NCI-H2171 (cell line): ENCODE results near the gene TSPAN13.

ENCODE experiments used
- DNase-seq: peaks from one replicate; lab custom pipeline; 2025; lab: John Stamatoyannopoulos, UW

Gene TSPAN13

DNA sequence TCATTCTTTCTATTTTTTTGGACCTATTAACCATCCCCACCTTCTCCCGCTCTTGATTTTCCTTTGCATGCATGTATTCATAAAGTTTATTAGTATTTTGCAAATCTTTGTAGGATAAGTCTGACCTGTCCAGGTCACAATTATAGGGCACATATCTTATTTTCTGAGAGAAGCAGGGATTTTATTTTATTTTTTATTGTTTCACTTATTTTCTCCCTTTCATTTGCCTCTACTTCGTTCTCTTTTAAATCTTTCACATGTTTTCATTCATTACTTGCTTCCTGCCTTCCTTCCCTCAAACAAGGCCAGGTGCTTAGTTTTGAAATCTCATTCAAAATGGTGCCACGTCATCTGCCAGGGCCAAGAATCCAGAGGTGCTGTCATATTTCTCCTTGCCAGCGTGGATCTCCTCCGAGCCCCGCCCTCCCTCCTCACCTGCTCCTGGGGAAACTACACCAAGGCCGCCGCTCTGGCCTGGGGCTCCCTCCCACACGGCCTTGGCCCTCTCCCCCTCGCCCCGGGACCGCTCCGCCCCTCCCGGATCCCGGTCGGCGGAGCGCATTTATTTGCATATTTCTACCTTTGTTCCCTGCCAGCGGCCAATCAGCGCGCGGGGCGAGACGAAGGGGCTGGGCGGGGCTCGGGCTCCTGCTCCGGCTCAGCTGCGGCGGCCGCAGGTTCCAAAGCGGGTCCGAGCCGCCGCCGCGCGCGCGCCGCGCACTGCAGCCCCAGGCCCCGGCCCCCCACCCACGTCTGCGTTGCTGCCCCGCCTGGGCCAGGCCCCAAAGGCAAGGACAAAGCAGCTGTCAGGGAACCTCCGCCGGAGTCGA is at the start of gene TSPAN13:
Gene TSPAN13, plus strand, starts transcription at position 654 of the 830 bp plus-strand sequence. CDS start 213 bp downstream, outside the sequence.
- DNase-seq = peak; percentile 94

DNA sequence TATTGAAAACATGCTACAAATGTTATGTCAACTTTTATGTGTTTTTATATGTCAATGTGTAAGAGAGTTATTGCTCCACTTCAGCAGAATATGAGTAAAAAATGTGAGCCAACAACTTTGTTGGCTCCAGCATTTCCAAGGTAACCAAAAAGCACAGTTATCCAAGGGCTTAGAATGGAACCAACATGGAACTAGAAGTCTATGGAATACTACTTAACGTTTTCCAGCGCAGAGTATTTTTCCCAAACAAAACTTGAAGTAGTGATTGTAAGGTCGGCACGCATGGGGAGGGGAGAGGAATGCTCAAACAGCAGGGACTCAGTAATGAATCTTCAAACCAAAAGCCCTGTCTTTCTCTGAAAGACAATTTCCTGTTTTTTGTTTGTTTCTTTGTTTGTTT is 45.0 kb upstream of the TSPAN13 start:
- DNase-seq = no peak

DNA sequence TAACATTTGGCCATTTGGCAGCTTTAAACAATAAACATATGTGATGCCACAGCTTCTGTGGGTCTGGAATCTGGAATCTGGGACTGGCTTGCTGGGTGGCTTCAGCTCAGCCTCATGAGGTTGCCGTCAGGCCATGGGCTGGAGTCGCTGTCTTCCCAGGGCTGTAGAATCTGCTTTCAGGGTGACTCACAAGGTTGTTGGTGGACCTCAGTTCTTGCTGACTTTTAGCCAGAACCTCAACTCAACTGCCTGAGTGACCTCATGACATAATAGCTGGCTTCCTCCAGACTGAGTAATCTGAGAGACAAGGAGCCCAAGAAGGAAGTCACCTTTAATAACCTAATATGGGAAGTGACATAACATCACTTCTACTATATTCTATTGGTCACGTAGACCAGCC is 44.6 kb upstream of the TSPAN13 start:
- DNase-seq = no peak

DNA sequence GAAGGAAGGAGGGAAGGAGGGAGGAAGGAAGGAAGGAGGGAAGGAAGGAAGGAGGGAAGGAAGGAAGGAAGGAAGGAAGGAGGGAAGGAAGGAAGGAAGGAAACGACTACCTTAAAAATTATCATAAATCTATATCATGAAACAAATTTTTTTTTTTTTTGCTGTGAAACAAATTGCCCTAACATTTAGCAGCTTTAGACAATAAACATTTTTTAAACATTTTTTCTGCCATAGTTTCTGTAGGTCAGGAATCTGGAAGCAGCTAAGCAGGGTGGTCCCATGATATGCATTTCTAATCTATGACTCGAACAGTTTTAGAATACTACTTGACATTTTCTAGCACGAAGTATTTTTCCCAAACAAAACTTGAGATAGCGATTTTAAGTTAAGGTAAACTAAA is 42.9 kb upstream of the TSPAN13 start:
- no peak for DNase-seq

DNA sequence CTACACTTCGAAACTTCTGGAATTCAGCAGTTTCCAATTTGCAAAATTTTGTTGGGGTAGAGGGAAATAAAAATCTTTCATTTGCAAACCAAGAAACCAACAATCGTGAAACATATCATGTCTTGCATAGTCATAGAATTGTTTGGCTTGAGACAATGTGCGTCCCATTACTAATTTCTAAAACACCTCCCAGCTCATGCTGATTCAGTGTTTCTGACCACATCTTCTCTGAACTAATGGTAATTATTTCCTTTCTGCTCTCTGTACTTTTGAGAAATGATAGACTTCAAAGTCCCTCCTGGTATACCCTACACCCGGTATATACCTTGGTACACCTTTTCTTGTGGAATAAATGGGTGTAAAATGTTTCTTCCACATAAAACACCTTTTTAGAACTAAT is 41.8 kb upstream of the TSPAN13 start:
- no peak for DNase-seq

DNA sequence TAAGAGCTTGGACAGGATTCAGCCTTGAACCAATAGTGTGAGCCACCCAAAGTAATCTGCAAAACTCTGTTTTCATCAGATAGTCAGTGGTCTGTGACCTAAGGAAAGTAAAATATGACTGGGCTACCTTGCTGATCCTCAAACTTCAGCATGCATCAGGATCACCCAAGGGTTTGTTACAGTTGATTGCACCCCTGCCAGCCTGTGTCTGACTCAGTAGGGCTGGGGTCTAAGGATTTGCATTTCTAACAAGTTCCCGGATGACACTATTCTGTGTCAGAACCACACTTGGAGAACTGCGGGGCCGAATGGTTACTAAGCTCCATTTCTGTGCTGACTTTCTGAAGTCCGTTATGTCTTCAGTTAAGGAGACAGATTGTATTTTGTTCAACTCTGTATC is 40.6 kb upstream of the TSPAN13 start:
- no peak for DNase-seq

DNA sequence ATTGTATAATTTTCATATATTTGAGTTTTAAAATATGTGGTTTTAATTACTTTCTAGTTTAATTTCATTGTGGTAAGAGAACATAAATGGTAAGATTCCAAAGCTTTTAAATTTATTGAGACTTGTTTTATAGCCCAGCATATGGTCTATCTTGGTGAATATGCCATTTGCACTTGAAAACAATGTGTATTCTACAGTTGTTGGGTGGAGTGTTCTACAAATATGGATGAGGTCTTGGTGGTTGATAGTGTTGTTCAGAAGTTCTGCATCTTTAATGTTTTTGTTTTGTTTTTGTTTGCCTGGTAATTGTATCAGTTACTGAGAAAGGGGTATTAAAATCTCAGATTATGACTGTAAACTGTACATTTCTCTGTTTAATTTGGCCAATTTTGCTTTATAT is 37.6 kb upstream of the TSPAN13 start:
- DNase-seq = no peak

DNA sequence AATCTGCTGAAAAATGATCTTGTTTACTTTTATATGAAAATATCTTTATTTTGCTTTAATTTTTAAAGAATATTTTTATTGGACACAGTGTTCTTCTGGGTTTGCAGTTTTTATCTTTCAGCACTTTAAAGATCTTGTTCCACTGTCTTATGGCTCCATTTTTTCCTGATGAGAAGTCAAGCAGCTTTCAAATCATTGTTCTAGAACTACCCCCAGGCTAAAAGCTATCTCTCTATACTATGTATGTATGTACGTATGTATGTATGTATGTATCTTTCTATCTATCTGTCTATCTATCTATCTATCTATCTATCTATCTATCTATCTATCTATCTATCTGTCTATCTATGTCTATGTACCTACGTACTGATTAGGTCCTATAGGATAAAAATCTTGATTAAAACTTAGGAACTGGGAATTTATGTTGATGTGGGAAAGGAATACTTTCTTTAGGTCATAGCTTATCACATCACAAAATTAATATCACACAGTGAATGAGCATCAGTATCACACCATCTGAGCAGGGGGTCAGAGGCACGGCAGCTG is 35.4 kb upstream of the TSPAN13 start:
- no peak for DNase-seq

DNA sequence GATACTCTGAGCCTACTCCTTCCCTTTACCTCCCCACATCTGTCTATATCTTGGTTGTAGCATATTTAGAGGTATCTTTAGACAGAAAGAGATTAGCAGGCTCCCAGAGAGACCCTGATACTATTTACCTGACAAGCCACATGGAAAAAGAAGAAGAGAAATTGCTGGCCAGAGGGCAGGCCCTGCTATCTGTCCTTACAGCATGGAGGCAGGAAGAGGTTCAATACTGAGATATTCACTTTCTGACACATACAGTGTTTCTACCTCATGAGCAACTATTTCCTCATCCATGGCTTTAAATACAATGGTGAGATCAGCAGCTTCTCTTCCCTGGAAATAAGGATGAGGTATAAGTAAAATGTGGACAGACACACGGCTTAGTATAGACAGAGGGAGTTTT is 33.9 kb upstream of the TSPAN13 start:
- DNase-seq = no peak

DNA sequence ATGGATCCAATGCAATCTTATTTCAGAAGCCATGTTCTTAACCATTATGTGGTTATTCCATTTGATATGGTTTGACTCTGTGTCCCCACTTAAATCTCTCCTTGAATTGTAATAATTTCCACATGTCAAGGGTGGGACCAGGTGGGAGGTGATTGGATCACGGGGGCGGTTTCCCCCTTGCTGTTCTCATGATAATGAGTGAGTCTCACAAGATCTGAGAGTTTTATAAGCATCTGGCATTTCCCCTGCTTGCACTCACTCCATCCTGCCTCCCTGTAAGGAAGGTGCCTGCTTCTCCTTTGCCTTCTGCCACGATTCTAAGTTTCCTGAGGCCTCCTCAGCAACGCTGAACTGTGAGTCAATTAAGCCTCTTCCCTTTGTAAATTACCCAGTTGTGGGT is 32.0 kb upstream of the TSPAN13 start:
- no peak for DNase-seq

DNA sequence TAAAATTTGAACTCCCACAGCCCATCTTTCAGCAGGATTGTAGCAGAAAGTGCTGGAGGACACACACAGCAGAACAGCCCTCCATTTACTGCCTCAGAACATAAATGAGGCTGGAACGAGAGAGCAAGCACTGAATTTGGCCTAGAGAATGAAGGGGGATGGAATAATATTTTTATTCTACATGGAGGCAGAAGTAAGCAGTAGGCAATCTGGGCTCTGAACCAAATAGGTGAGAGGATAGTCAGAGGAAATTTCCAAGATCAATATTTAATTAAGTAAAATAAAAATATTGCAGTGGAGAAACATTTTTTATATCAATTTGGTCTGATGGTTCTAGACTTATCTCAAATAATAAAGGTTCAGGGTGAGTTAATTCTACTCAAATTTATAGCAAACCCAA is 29.2 kb upstream of the TSPAN13 start:
- no peak for DNase-seq

DNA sequence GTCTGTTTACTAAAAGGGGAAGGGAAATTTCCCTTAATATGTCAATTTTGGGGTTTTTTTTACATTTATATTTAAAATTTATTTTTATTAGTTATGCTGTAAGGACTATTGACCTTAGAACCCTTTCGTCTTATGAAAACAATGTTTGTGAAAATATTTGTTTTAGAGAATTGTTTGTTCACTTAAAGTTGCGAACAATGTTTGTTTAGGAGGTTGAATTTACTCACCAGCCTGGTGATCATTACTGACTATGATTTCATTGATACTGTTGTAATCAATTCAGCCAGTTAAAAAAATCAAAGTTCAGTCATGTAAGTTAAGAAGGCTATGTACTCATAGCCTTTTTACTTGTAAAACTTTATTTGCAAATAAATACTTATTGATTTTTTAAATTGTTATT is 27.4 kb upstream of the TSPAN13 start:
- DNase-seq = no peak

DNA sequence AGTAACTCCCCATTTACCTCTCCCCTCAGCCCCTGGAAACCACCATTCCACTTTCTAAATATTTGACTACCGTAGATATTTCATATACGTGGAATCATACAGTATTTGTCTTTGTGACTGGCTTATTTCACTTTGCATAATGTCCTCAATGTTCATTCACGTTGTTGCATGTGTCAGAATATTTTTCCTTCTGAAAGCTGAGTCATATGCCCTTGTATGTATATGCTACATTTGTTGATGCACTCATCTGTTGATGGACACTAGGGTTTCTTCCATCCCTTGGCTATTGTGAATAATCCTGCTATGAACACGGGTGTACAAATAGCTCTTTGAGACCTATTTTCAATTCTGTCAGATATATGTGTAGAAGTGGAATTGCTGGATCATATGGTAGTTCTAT is 25.8 kb upstream of the TSPAN13 start:
- no peak for DNase-seq

DNA sequence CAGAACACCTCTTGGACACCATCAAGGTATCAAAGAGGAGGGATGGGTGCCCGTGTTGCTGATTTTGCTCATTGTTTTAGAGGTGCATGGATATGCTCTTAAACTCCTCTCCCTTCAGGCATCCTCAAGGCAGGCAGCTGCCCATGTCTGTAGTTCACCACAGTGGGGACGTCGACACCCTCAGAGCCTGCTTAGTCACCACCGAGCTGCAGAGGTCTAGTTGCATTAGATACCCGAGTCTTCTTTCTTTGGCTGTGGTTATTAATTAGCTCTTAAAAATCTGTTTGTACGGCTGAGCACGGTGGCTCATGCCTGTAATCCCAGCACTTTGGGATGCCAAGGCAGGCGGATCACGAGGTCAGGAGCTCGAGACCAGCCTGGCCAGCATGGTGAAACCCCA is 24.7 kb upstream of the TSPAN13 start:
- no peak for DNase-seq

DNA sequence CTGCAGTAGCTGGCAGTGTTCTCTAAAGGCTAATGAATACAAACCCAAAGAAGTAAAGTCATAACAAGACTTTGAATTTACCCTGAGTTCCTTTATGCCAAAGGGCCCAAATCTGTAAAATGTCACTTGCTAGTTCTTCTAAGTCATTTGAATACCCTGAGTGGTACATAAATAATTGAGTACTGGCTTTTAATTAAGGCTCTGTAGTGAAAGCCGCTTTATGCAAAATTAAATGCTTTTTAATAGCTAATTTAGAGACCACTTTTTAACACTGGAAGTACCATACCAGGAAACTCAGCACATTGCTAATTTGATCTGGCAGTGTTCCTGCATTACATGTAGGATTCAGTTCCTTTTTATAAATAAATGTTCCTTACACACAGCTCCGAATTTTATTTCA is 24.0 kb upstream of the TSPAN13 start:
- DNase-seq = no peak

DNA sequence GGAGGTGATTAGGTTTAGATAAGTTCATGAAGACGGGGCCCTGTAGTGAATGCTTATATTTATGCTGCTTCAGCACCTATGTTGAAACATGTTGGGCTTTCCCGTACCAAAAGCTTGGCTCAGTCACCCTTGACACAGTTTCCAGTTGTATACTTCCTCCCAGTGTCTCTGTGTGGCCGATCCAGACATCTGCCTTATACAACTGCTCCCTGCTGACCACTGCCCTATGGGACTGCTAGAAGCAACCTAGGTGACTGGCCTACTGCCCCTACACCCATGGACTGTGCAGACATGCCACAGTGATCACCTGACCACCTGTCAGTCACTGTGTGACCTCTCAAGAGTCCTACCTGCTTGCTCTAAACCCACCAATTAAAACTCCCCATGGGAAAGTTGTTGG is 22.6 kb upstream of the TSPAN13 start:
- DNase-seq = no peak

DNA sequence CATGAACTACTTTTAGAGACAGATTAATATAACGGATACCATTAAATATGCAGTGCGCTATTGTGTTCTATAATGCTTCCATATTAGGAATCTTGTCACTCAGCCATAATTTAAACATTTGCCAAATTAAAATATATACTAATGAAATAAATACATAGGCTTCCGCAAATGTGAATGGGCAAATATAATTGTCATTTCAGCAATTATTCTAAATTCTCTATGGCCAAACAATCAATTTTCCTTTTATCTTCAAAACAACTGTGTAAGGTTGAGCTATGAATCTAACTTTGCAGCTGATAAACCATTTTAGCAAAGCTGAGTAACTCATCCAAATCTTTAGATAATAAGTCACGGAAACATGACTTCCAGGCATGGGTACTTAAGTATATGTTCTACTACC is 20.7 kb upstream of the TSPAN13 start:
- DNase-seq = no peak

DNA sequence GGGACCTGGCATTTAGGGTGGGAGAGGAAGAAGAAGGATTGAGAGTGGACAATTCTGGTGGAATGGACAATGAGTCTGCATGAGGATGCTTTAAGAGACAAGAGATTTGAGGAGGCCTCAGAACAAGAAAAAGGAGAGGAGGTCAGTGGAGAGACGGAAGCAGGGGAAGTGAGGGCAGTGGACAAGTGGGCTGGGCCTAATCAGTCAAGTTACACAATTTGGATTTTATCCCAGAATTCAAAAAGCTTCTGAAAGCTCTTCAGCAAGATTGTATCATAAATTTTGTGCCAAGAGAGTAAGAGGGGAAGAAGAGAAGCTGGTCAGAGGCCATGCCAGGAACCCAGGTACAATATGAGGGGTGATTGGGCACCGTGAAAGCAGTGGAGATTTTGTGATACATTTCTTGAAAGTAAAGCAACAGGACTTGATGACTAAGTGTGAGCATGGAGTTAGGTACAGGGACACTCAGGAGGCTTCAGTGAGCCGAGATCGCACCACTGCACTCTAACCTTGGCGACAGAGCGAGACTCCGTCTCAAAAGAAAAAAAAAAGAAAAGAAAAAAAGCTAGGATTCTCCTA is 19.3 kb upstream of the TSPAN13 start:
- DNase-seq = no peak

DNA sequence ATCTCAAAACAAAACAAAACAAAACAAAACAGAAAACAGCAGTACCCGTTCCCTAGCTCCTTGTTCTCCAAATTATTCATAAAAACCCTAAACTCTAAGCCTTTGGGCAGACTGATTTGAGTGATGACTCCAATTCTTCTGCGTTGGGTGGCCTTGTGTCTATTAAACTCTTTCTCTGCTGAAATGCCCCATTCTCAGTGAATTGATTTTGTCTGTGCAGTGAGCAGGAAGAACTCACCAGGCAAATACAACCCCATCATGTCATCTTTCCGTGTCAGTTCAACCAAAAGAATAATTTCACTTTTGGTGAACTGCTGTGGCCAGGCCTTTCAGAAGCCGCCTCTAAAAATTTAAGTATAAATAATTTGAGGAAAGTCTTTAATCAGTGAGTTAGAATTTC is 18.5 kb upstream of the TSPAN13 start:
- no peak for DNase-seq

DNA sequence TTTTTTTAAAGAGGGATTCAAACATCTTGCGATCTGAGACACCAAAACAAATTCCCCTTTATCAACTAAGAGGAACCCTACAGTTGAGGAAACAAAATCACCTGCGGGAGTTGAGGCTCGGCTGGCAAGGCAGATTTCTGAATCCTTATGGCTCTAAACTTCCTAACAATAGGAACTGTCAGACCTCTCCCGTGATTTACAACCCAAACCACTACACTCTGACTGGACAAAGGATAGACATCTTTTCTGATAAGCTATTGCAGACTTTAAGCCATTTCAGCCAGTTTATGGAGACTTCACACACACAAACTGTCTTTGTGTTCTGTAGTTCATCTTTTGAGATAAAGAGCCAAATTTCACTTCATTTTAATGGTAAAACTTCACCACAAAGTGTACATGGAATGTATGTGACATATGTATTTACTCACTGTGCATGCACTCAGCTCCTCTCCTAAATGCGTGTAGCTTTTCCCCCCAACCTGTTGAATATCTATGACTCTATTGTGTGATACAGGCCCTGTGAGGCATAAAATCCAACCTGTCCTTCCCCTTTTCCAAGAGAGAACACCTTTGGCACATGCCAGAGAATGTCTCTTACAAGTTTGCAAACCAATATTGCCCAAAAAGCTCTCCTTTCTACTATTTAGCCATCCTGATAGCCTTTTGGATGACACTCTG is 15.4 kb upstream of the TSPAN13 start:
- no peak for DNase-seq

DNA sequence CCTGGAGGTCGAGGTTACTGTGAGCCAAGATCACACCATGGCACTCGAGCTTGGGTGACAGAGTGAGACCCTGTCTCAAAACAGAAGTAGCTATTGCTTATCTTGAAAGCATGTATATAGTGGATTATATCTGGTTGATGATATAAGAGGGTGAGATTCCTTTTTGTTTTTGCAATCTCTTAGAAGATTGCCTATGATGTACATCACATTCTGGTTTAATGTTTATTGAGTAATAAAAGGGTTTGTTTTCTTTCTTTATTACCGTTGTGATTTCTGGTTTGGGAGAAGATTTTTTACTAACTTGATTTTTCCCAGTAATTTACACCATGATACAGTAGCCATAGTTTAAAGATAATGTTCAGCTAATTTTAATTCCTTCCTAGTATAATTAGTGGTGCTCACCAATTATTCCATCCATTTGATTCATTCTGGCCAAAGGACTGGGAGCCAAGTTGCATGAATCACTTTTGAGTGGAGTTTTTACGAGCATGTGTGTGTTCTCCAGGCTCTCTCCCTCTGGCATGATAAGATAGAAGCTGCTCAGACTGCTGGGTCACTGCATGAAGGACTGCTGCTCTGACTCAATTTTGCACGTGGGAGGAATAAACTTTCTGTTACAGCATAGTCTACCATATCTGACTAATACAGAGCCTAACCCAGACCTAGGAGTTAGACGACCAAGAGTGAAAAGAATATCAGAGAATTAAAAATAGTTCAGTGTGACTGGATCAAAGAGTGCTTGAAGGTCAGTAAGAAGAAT is 13.5 kb upstream of the TSPAN13 start:
- DNase-seq = no peak

DNA sequence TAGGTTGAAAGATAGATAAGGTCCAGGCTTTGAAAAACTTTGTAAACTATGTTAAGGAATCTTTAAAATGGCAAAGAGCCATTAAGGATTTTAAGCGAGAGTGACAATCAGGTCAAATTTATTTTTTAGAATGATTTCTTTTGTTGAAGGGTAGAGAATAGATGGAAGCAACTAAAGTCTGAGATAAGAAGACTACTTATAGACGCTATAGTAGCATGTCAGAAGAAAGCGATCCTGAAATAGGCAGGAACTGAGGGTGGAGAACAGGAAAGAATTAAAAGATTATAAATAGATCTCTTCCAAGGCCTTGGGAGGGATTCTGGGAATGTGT is 13.0 kb upstream of the TSPAN13 start:
- DNase-seq = no peak
